SU-DHL-6 (cell line): ENCODE results near the gene PDHB.

Source experiments
- CTCF ChIP-seq: fragments of 200-600 bp; sonication (generic); IDR thresholded peaks from one replicate; pipeline ENCODE4 v1.5.1; 2017; ENCODE audit warnings: antibody characterized with exemption, mild to moderate bottlenecking, low read length, moderate library complexity; ENCODE audit not compliant: insufficient read depth, poor library complexity, severe bottlenecking
- EZH2phosphoT487 ChIP-seq: fragments of 200-600 bp; sonication (generic), shearing (Covaris generic); conservative IDR thresholded peaks from 2 replicates; pipeline ENCODE4 v1.6.1; 2018; ENCODE audit warnings: mild to moderate bottlenecking, antibody characterized with exemption, low read length, moderate library complexity, mixed read lengths

DNA sequence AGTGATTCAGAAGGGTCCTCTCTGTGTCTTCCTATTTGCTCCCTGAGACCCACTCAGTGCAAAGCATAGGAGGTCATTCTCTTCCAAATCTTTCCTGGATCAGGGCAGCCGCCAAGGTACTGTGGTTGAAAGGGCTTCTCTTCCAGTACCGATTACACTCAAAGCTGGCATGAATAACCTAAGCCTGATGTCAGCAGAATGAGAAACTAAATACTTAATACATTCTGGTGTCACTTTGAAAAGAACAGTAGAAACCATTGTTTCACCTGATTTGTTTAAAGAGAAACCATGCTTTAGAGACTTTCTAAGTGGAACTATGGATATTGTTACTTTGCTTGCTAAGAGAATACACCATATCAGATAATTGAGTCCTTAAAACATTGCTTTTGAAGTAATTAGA lies 50.2 kb downstream of the PDHB start:
- TF ChIP-seq CTCF (no peak), EZH2phosphoT487 (no peak)
